Tibial nerve (tissue), 4 donors: ENCODE data around the gene CDK13. TPM values are rescaled to one million over a fixed set of nuclear protein-coding genes. Genes with fewer than 3 reads are reported as not detected.

Source experiments
- DNase-seq, 2 donors: peaks; one replicate each; pipeline ENCODE4 v3.0.0-alpha.2; 2019; ENCODE audit warnings: low spot score in 2 of 2
- H3K27ac ChIP-seq, 4 donors: fragments of 200-600 bp; sonication (generic) in 3 of 4; one replicate each; pipeline ENCODE4 v1.5.1; 2017 to 2019; ENCODE audit warnings: mild to moderate bottlenecking in 1 of 4
- H3K27me3 ChIP-seq, 2 donors: fragments of 200-600 bp; sonication (generic) in 1 of 2; one replicate each; pipeline versions ENCODE4 v1.5.1 to v1.6.0; 2017 to 2019
- H3K36me3 ChIP-seq, 3 donors: fragments of 200-600 bp; sonication (generic); one replicate each; pipeline ENCODE4 v1.5.1; 2018 to 2019
- H3K4me1 ChIP-seq, 4 donors: fragments of 200-600 bp; sonication (generic) in 3 of 4; one replicate each; pipeline ENCODE4 v1.5.1; 2017 to 2019
- H3K4me3 ChIP-seq, 4 donors: fragments of 200-600 bp; sonication (generic) in 3 of 4; one replicate each; pipeline ENCODE4 v1.5.1; 2017 to 2019; ENCODE audit warnings: mild to moderate bottlenecking in 1 of 4, moderate library complexity in 1 of 4
- H3K9me3 ChIP-seq, 4 donors: fragments of 200-600 bp; sonication (generic) in 3 of 4; one replicate each; pipeline ENCODE4 v1.5.1; 2017 to 2019
- EP300 ChIP-seq, 2 donors: sonication (generic); formaldehyde crosslinking; IDR thresholded peaks; one replicate each; pipeline ENCODE4 v1.6.1; 2017; ENCODE audit warnings: antibody characterized with exemption in 2 of 2, mild to moderate bottlenecking in 1 of 2
- POLR2A ChIP-seq, 2 donors: fragments of 450-650 bp; IDR thresholded peaks; one replicate each; pipeline ENCODE4 v1.6.1; 2017; ENCODE audit warnings: antibody characterized with exemption in 2 of 2, mild to moderate bottlenecking in 2 of 2, moderate library complexity in 2 of 2
- WGBS, 2 donors: methylation state at CpG; one replicate each; pipeline ENCODE4 v1.1.5; 2018; 5-methylcytosine and 5-hydroxymethylcytosine counted together
- total RNA-seq, 4 donors: library from RNA; depleted of rRNA; stranded (reverse); fragments of >200 nt; gene quantifications; one replicate each; pipeline ENCODE4 v1.1.0, GENCODE V29; 2016
- TF ChIP-seq, protein P1 (sequence below), 5 experiments: fragments of 200-600 bp in 3 of 5; fragments of 450-650 bp in 2 of 5; sonication (generic) in 3 of 5; IDR thresholded peaks; one replicate each; pipeline ENCODE4 v1.5.1; 2016 to 2019; ENCODE audit warnings: antibody characterized with exemption in 5 of 5, mild to moderate bottlenecking in 3 of 5, moderate library complexity in 2 of 5

The CDK13 gene
- total RNA-seq, 4 donors from 2014 or later, result 87.8 to 128 (median 114) TPM

DNA sequence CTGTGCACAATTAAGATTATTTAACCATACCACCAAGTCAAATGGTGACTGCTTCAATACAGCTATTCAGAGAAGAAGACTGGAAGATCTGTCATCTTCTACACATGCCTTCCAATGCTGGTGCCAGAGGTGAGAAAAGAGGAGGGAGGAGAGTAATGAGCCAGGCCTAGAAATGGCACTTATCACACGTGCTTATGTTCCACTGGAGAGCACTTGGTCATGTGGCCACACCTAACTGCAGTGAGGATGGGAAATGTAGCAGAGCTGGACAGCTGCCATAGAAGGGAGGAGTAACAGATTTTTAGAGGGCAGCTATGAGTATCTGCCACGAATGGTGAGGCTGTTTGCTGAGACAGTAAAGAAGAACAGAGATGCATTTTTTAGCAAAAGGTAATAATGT lies 107.2 kb downstream of the CDK13 start:
- peaks cover 0 to 36% (median 2%) of the 10 kb centered on the region in 4 donors for H3K4me1 ChIP-seq
- WGBS, 2 donors, result 13 to 27% methylated on average over 2 of the region's 2 CpGs
- no peak overlapping the region for H3K4me3 ChIP-seq
- no peak for DNase-seq
- peak overlapping the region in 1 of 4 donors; percentile 8 for H3K27ac ChIP-seq
- H3K9me3 ChIP-seq, result no peaks in the 10 kb centered on the region
- peaks cover 0 to 6% (median 0%) of the 10 kb centered on the region in 3 donors for H3K36me3 ChIP-seq
- H3K27me3 ChIP-seq, result no peaks in the 10 kb centered on the region
- TF ChIP-seq, protein P1, sequence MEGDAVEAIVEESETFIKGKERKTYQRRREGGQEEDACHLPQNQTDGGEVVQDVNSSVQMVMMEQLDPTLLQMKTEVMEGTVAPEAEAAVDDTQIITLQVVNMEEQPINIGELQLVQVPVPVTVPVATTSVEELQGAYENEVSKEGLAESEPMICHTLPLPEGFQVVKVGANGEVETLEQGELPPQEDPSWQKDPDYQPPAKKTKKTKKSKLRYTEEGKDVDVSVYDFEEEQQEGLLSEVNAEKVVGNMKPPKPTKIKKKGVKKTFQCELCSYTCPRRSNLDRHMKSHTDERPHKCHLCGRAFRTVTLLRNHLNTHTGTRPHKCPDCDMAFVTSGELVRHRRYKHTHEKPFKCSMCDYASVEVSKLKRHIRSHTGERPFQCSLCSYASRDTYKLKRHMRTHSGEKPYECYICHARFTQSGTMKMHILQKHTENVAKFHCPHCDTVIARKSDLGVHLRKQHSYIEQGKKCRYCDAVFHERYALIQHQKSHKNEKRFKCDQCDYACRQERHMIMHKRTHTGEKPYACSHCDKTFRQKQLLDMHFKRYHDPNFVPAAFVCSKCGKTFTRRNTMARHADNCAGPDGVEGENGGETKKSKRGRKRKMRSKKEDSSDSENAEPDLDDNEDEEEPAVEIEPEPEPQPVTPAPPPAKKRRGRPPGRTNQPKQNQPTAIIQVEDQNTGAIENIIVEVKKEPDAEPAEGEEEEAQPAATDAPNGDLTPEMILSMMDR (IDR thresholded peaks at IDR 0.05), result no peak
- TF ChIP-seq POLR2A (IDR thresholded peaks at IDR 0.05) (no peak), EP300 (IDR thresholded peaks at IDR 0.05) (no peak)

GRCh38 chr7:40058026-40058425 lies 108.0 kb downstream of the CDK13 start:
- no peak for TF ChIP-seq EP300 (IDR thresholded peaks at IDR 0.05)
- TF ChIP-seq POLR2A (IDR thresholded peaks at IDR 0.05), result no peak
- TF ChIP-seq, protein P1 (IDR thresholded peaks at IDR 0.05), result no peak
- H3K27ac ChIP-seq, result no peak overlapping the region
- DNase-seq, result no peak
- H3K9me3 ChIP-seq, result no peaks in the 10 kb centered on the region
- H3K4me3 ChIP-seq, result no peak overlapping the region
- 49 to 66% methylated on average over 2 of the region's 2 CpGs for WGBS, 2 donors
- peaks cover 0 to 31% (median 2%) of the 10 kb centered on the region in 4 donors for H3K4me1 ChIP-seq
- H3K36me3 ChIP-seq, result peaks cover 0 to 11% (median 0%) of the 10 kb centered on the region in 3 donors
- H3K27me3 ChIP-seq, result no peaks in the 10 kb centered on the region

GRCh38 chr7:40058636-40059035 lies 108.6 kb downstream of the CDK13 start:
- no peak for DNase-seq
- no peaks in the 10 kb centered on the region for H3K27me3 ChIP-seq
- peak overlapping the region in 2 of 4 donors; percentile 39 to 45 for H3K27ac ChIP-seq
- H3K4me3 ChIP-seq, result no peak overlapping the region
- TF ChIP-seq POLR2A (IDR thresholded peaks at IDR 0.05) (no peak), EP300 (IDR thresholded peaks at IDR 0.05) (no peak)
- TF ChIP-seq, protein P1 (IDR thresholded peaks at IDR 0.05), result no peak
- H3K36me3 ChIP-seq, result peaks cover 0 to 17% (median 0%) of the 10 kb centered on the region in 3 donors
- H3K9me3 ChIP-seq, result no peaks in the 10 kb centered on the region
- peaks cover 0 to 31% (median 2%) of the 10 kb centered on the region in 4 donors for H3K4me1 ChIP-seq

DNA sequence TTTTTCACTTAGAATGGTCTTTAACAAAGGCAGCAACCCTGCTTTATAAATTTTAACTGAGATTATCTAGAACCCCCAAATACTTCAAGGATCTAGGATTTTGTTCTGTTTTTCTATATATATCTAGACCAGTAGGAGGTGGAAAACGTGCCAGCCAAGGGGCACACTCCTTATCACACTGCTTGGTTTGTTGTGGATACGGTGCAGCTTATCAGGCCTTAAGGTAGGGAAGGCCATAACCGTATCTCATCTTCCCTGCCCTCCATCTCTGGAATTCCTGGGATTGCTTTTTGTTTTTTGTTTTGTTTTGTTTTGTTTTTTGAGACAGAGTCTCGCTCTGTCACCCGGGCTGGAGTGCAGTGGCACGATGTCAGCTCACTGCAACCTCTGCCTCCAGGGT lies 109.0 kb downstream of the CDK13 start:
- DNase-seq, result no peak
- Histone ChIP-seq H3K36me3 (peaks cover 0 to 21% (median 0%) of the 10 kb centered on the region in 3 donors), H3K27me3 (no peaks in the 10 kb centered on the region), H3K4me1 (peaks cover 0 to 31% (median 2%) of the 10 kb centered on the region in 4 donors), H3K4me3 (no peak overlapping the region), H3K27ac (peak overlapping the region in 2 of 4 donors; percentile 39 to 45), H3K9me3 (no peaks in the 10 kb centered on the region)
- no peak for TF ChIP-seq EP300 (IDR thresholded peaks at IDR 0.05)
- TF ChIP-seq, protein P1 (IDR thresholded peaks at IDR 0.05), result no peak
- TF ChIP-seq POLR2A (IDR thresholded peaks at IDR 0.05), result no peak
- 55 to 65% methylated on average over 6 of the region's 6 CpGs for WGBS, 2 donors

DNA sequence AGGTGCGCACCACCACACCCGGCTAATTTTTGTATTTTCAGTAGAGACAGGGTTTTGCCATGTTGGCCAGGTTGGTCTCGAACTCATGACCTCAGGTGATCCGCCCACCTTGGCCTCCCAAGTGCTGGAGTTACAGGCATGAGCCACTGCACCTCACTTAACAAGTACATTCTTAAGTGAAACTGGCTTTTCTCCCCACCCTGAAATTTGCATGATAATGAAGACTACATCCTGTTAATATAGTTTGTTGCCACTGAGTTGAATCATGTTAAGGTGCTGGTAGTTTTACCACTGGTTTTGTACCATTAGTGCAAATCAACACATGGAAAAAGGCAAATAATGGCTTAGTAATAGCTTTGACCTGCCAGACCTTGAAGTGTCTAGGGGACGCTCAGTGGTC lies 122.2 kb downstream of the CDK13 start:
- no peak for DNase-seq
- Histone ChIP-seq H3K9me3 (no peaks in the 10 kb centered on the region), H3K36me3 (peaks cover 0 to 9% (median 0%) of the 10 kb centered on the region in 3 donors), H3K27ac (no peak overlapping the region), H3K4me1 (no peaks in the 10 kb centered on the region), H3K27me3 (no peaks in the 10 kb centered on the region), H3K4me3 (no peak overlapping the region)
- WGBS, 2 donors, result 90 to 98% methylated on average over 5 of the region's 5 CpGs
- TF ChIP-seq POLR2A (IDR thresholded peaks at IDR 0.05), result no peak
- TF ChIP-seq EP300 (IDR thresholded peaks at IDR 0.05), result no peak
- TF ChIP-seq, protein P1 (IDR thresholded peaks at IDR 0.05), result no peak
